GM12875 (cell line): ENCODE data around the gene CNKSR3.

Source experiments
- H3K4me3 ChIP-seq: one replicate; pipeline ENCODE4 v1.5.1; 2011; ENCODE audit warnings: low read depth, low read length, control low read depth
- CTCF ChIP-seq: IDR thresholded peaks from 2 replicates; pipeline ENCODE4 v1.5.1; 2011; ENCODE audit warnings: low read depth, mild to moderate bottlenecking, control low read depth, inconsistent platforms, low read length, moderate library complexity, borderline replicate concordance; ENCODE audit not compliant: insufficient read depth

The CNKSR3 gene

GRCh38 chr6:154481521-154482013 lies 28.9 kb downstream of the CNKSR3 start:
- no peak overlapping the region for H3K4me3 ChIP-seq
- TF ChIP-seq CTCF: no peak

GRCh38 chr6:154479771-154480639 lies 30.5 kb downstream of the CNKSR3 start:
- TF ChIP-seq CTCF: no peak
- H3K4me3 ChIP-seq: no peak overlapping the region

- no peak for TF ChIP-seq CTCF
- no peak overlapping the region for H3K4me3 ChIP-seq
Observed at GRCh38 chr6:154479351-154479769, 31.1 kb downstream of the CNKSR3 start.

- no peak for TF ChIP-seq CTCF
- no peak overlapping the region for H3K4me3 ChIP-seq
Observed at GRCh38 chr6:154478701-154479060, 31.8 kb downstream of the CNKSR3 start.

GRCh38 chr6:154478021-154478700 lies 32.3 kb downstream of the CNKSR3 start:
- TF ChIP-seq CTCF: no peak
- H3K4me3 ChIP-seq: no peak overlapping the region

- H3K4me3 ChIP-seq: no peak overlapping the region
- no peak for TF ChIP-seq CTCF
Observed at GRCh38 chr6:154476494-154476893, 34.0 kb downstream of the CNKSR3 start.
